B cell (primary cell): ENCODE results near the gene RIPOR2. TPM values are rescaled to one million over a fixed set of nuclear protein-coding genes. Genes with fewer than 3 reads are reported as not detected.
A peak's percentile ranks its signal among the peaks of the same experiment; 100 is the strongest.

ENCODE experiments used
- ATAC-seq: fragments of 200-7000 bp; cut with Tn5 transposase; one replicate; pipeline ENCODE4 v1.10.0; 2021; ENCODE audit warnings: low read depth, mild to moderate bottlenecking, moderate number of reproducible peaks, moderate library complexity
- CTCF ChIA-PET: fragments of 350-600 bp; sonication (Branson Sonifier 250); formaldehyde crosslinking; loops from one replicate; lab custom pipeline; 2021; ENCODE audit warnings: antibody characterized with exemption, inconsistent platforms; lab: Charles Lee
- POLR2A ChIA-PET: fragments of 350-600 bp; sonication (Branson Sonifier 250); formaldehyde crosslinking; loops from one replicate; lab custom pipeline; 2021; ENCODE audit warnings: antibody characterized with exemption; lab: Charles Lee
- DNase-seq: peaks from one replicate; pipeline ENCODE4 v3.0.0; 2013
- H2AFZ ChIP-seq: 2 replicates; pipeline ENCODE4 v1.6.1; 2012; ENCODE audit warnings: mild to moderate bottlenecking, low read depth, low read length; ENCODE audit not compliant: insufficient read depth, poor library complexity, severe bottlenecking
- H3K27ac ChIP-seq, 2 donors: 1 replicate in 1 of 2; 2 replicates in 1 of 2; pipeline ENCODE4 v1.5.1; 2012 to 2013; ENCODE audit warnings: low read length in 2 of 2, mild to moderate bottlenecking in 2 of 2, moderate library complexity in 1 of 2
- H3K27me3 ChIP-seq, 4 experiments: fragments of 200-600 bp in 1 of 4; sonication (generic) in 1 of 4; replicated peaks in 1 of 4; 1 replicate in 2 of 4; 2 replicates in 2 of 4; pipeline versions ENCODE4 v1.6.1 to v1.7.0; 2013 to 2016; ENCODE audit warnings: low read length in 3 of 4, mild to moderate bottlenecking in 2 of 4, mixed read lengths in 1 of 4, moderate library complexity in 1 of 4; ENCODE audit not compliant: insufficient read depth in 4 of 4, control insufficient read depth in 3 of 4; ENCODE audit errors: control extremely low read depth in 1 of 4
- H3K36me3 ChIP-seq, 2 experiments: replicated peaks in 1 of 2; 1 replicate in 1 of 2; 2 replicates in 1 of 2; pipeline versions ENCODE4 v1.6.1 to v1.7.1; 2013; ENCODE audit warnings: low read length in 1 of 2; ENCODE audit not compliant: insufficient read depth in 2 of 2, control insufficient read depth in 1 of 2; ENCODE audit errors: control extremely low read depth in 1 of 2, extremely low read depth in 1 of 2
- H3K4me1 ChIP-seq, 2 donors: fragments of 200-600 bp in 1 of 2; sonication (generic) in 1 of 2; 1 replicate in 1 of 2; 2 replicates in 1 of 2; pipeline versions ENCODE4 v1.5.1 to v1.6.1; 2013 to 2017; ENCODE audit warnings: low read length in 2 of 2; ENCODE audit not compliant: control insufficient read depth in 2 of 2, insufficient read depth in 2 of 2
- H3K4me2 ChIP-seq: replicated peaks from 2 replicates; pipeline ENCODE3; 2012; ENCODE audit warnings: mild to moderate bottlenecking, low read depth, low read length; ENCODE audit not compliant: poor library complexity, severe bottlenecking
- H3K4me3 ChIP-seq, 5 experiments: fragments of 200-600 bp in 1 of 5; sonication (generic) in 1 of 5; 1 replicate in 3 of 5; 2 replicates in 2 of 5; pipeline versions ENCODE4 v1.5.1 to v1.7.0; 2011 to 2016; ENCODE audit warnings: low read length in 4 of 5, mild to moderate bottlenecking in 4 of 5, low read depth in 2 of 5, control low read depth in 1 of 5, moderate library complexity in 1 of 5; ENCODE audit not compliant: insufficient read depth in 1 of 5; ENCODE audit errors: control extremely low read depth in 1 of 5, extremely low read depth in 1 of 5
- H3K79me2 ChIP-seq: fragments of 200-600 bp; sonication (generic); one replicate; pipeline ENCODE4 v1.6.0; 2016; ENCODE audit warnings: low read length; ENCODE audit not compliant: control insufficient read depth, insufficient read depth
- H3K9ac ChIP-seq: fragments of 200-600 bp; sonication (generic); 2 replicates; pipeline ENCODE4 v1.6.1; 2017; ENCODE audit warnings: mild to moderate bottlenecking, low read length, moderate library complexity
- H3K9me3 ChIP-seq, 3 donors: one replicate each; pipeline versions ENCODE4 v1.6.1 to v1.7.1; 2013; ENCODE audit warnings: low read length in 2 of 3; ENCODE audit not compliant: control insufficient read depth in 2 of 3, insufficient read depth in 1 of 3; ENCODE audit errors: control extremely low read depth in 1 of 3
- H4K20me1 ChIP-seq: 2 replicates; pipeline ENCODE4 v1.6.0; 2012; ENCODE audit warnings: mild to moderate bottlenecking, low read length; ENCODE audit not compliant: insufficient read depth, control insufficient read depth, poor library complexity, severe bottlenecking
- H3K27ac Mint-ChIP-seq: one replicate; pipeline ENCODE4 v1.8.0; 2021; ENCODE audit warnings: mixed read lengths
- H3K27me3 Mint-ChIP-seq: one replicate; pipeline ENCODE4 v1.8.0; 2021; ENCODE audit warnings: mixed read lengths
- H3K4me1 Mint-ChIP-seq: one replicate; pipeline ENCODE4 v1.8.0; 2021; ENCODE audit warnings: mixed read lengths
- H3K4me3 Mint-ChIP-seq: one replicate; pipeline ENCODE4 v1.8.0; 2021; ENCODE audit warnings: mixed read lengths
- H3K9me3 Mint-ChIP-seq: one replicate; pipeline ENCODE4 v1.8.0; 2022; ENCODE audit warnings: mixed read lengths; ENCODE audit not compliant: insufficient read depth
- CTCF ChIP-seq: fragments of 200-600 bp; IDR thresholded peaks from one replicate; pipeline ENCODE4 v1.8.0; 2022; ENCODE audit warnings: antibody characterized with exemption, mild to moderate bottlenecking
- EZH2 ChIP-seq: IDR thresholded peaks from 2 replicates; pipeline ENCODE4 v1.6.1; 2012; ENCODE audit warnings: borderline replicate concordance, low read depth, mild to moderate bottlenecking, moderate library complexity, low read length; ENCODE audit not compliant: insufficient read depth, poor library complexity, severe bottlenecking
- WGBS: methylation state at CpG from one replicate; pipeline ENCODE4 v1.1.5; 2013; ENCODE audit warnings: missing lambda C conversion rate; ENCODE audit not compliant: insufficient coverage; 5-methylcytosine and 5-hydroxymethylcytosine counted together
- intact Hi-C: fragments of 100-400 bp; cut with micrococcal nuclease; formaldehyde crosslinking; loops from one replicate; pipeline ENCODE4 v1.10.0; 2022
- polyA plus RNA-seq: library from polyadenylated mRNA; depleted of rRNA; stranded (reverse); fragments of >200 nt; gene quantifications from 2 replicates; pipeline ENCODE4 v1.2.3, GENCODE V29; 2012
- total RNA-seq, 2 donors: library from RNA; stranded (reverse); fragments of 120-200 nt in 1 of 2; gene quantifications; 1 replicate in 1 of 2; 2 replicates in 1 of 2; pipeline versions ENCODE4 v1.2.3 to v1.2.4, GENCODE V29; 2013 to 2022

The RIPOR2 gene
- total and polyA plus RNA-seq, 2 donors (not counting 1 experiment from before 2014, with no cell fraction given): 300 to 430 TPM

GRCh38 chr6:24919056-24919892 lies 16.5 kb downstream of the RIPOR2 start:
- CTCF ChIA-PET: interaction anchor here (0.9 to 5.5 kb wide), 18 partner anchors 8 to 152 kb away, joined by 3 to 74 read pairs (median 6); partner anchors contain the start of gene RIPOR2
- intact Hi-C loops: loop anchor here (1.0 kb wide), 1 partner anchor 10 kb away; no protein-coding TSS in a partner anchor

More at GRCh38 chr6:24919056-24919892, 16.5 kb downstream of the RIPOR2 start:
- 15% methylated on average over 7 of the region's 12 CpGs for WGBS
- Histone ChIP-seq H4K20me1 (peaks cover 98% of the 10 kb centered on the region), H3K36me3 (peaks cover 1 to 91% of the 10 kb centered on the region in 2 experiments), H3K9ac (peak overlapping the region; percentile 39), H3K27ac (peak overlapping the region; percentile 36 to 68), H3K4me3 (peak overlapping the region in 4 of 5 experiments; percentile 2 to 39 (median 16)), H3K4me1 (peaks cover 95 to 99% of the 10 kb centered on the region in 2 donors), H3K79me2 (peaks cover 100% of the 10 kb centered on the region), H3K4me2 (peak overlapping the region; percentile 62), H3K27me3 (no peaks in the 10 kb centered on the region), H2AFZ (no peak overlapping the region), H3K9me3 (no peaks in the 10 kb centered on the region)
- ATAC-seq: peak; percentile 70
- no peaks in the 10 kb centered on the region for H3K27me3 Mint-ChIP-seq
- peak overlapping the region; percentile 92 for H3K27ac Mint-ChIP-seq
- POLR2A ChIA-PET: interaction anchor here (1.0 to 5.9 kb wide), 4 partner anchors 9 to 16 kb away, joined by 3 to 34 read pairs (median 4); no protein-coding TSS in a partner anchor
- H3K4me3 Mint-ChIP-seq: peak overlapping the region; percentile 84
- peak; percentile 33 for DNase-seq
- TF ChIP-seq CTCF (no peak), EZH2 (no peak)
- H3K4me1 Mint-ChIP-seq: peaks cover 91% of the 10 kb centered on the region
- H3K9me3 Mint-ChIP-seq: no peaks in the 10 kb centered on the region
